Peyer's patch (tissue), 4 donors: ENCODE results near the gene CTRB2.

Experiments used
- POLR2A ChIP-seq, 2 donors: fragments of 450-650 bp; IDR thresholded peaks; one replicate each; pipeline ENCODE4 v1.5.1; 2017; ENCODE audit warnings: antibody characterized with exemption in 2 of 2, mild to moderate bottlenecking in 2 of 2, moderate library complexity in 2 of 2
- TF ChIP-seq, protein P1 (sequence below), 6 experiments: fragments of 450-650 bp in 4 of 6; fragments of 200-600 bp in 2 of 6; sonication (generic) in 1 of 6; IDR thresholded peaks; one replicate each; pipeline ENCODE4 v1.5.1; 2017 to 2019; ENCODE audit warnings: antibody characterized with exemption in 6 of 6, mild to moderate bottlenecking in 3 of 6, moderate library complexity in 1 of 6

DNA sequence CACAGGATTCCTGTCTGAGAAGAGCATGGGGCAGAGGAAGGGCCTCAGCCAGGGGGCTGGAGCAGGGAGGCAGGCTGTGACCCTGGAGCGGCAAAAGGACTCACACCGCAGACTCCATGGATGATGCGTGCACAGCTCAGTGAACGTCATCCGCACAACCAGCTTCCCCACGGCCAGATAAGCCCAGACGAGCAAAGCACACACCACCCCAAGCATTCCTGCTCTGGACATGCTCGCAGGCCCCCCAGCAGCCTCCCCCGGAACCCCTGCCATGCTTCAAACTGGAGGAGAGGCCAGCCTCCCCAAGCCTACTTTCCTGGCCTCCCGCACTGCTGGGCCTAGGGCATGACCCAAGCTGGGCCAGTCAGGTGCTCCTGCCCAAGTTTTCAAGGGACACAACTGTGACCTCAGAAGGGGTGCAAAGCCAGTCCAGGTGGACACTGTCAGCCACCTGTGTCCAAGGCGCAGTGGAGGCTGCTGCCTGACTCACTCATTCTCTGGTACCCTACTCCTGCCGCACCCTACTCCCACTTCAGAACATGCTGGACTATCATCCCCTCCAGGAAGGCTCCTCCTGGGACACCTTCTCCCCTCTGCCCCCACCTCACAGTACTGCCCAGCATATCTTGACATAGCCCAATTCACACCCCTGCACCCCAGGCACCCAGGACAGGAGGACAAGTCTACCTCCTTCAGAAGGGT is 39.7 kb upstream of the CTRB2 start:
- TF ChIP-seq, protein P1, sequence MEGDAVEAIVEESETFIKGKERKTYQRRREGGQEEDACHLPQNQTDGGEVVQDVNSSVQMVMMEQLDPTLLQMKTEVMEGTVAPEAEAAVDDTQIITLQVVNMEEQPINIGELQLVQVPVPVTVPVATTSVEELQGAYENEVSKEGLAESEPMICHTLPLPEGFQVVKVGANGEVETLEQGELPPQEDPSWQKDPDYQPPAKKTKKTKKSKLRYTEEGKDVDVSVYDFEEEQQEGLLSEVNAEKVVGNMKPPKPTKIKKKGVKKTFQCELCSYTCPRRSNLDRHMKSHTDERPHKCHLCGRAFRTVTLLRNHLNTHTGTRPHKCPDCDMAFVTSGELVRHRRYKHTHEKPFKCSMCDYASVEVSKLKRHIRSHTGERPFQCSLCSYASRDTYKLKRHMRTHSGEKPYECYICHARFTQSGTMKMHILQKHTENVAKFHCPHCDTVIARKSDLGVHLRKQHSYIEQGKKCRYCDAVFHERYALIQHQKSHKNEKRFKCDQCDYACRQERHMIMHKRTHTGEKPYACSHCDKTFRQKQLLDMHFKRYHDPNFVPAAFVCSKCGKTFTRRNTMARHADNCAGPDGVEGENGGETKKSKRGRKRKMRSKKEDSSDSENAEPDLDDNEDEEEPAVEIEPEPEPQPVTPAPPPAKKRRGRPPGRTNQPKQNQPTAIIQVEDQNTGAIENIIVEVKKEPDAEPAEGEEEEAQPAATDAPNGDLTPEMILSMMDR (IDR thresholded peaks at IDR 0.05) = no peak
- no peak for TF ChIP-seq POLR2A (IDR thresholded peaks at IDR 0.05)
